ENCODE measurements around the gene IMPACT.

Gene IMPACT

GRCh38 chr18:24426398-24427294 lies at the start of gene IMPACT:
TSS of gene IMPACT (plus strand) at chr18:24426670. CDS start at chr18:24426757, 87 bp downstream.
- DNase-seq = peak; percentile 92

- DNase-seq = no peak
Measured at GRCh38 chr18:24378598-24378997, 47.9 kb upstream of the IMPACT start.

GRCh38 chr18:24380163-24380747 lies 46.2 kb upstream of the IMPACT start:
- no peak for DNase-seq

- no peak for DNase-seq
Measured at GRCh38 chr18:24381126-24381525, 45.3 kb upstream of the IMPACT start.

GRCh38 chr18:24386681-24387080 lies 39.8 kb upstream of the IMPACT start:
- DNase-seq = no peak

- DNase-seq = no peak
Measured at GRCh38 chr18:24388957-24389356, 37.5 kb upstream of the IMPACT start.

GRCh38 chr18:24395049-24395795 lies 31.2 kb upstream of the IMPACT start:
- DNase-seq = no peak

GRCh38 chr18:24396082-24396633 lies 30.3 kb upstream of the IMPACT start:
- DNase-seq = no peak

- peak; percentile 68 for DNase-seq
Measured at GRCh38 chr18:24397131-24397693, 29.3 kb upstream of the IMPACT start.

GRCh38 chr18:24397694-24398368 lies 28.6 kb upstream of the IMPACT start, which contains the start of gene OSBPL1A:
TSS of gene OSBPL1A (minus strand) at chr18:24397824. CDS start at chr18:24377533, 20,291 bp downstream.
- peak; percentile 92 for DNase-seq

- no peak for DNase-seq
Measured at GRCh38 chr18:24398540-24398939, 27.9 kb upstream of the IMPACT start.

GRCh38 chr18:24400587-24400986 lies 25.9 kb upstream of the IMPACT start:
- no peak for DNase-seq

GRCh38 chr18:24402209-24402785 lies 24.2 kb upstream of the IMPACT start:
- DNase-seq = no peak

- DNase-seq = no peak
Measured at GRCh38 chr18:24403076-24403475, 23.4 kb upstream of the IMPACT start.

GRCh38 chr18:24404591-24404990 lies 21.9 kb upstream of the IMPACT start:
- no peak for DNase-seq

- no peak for DNase-seq
Measured at GRCh38 chr18:24408496-24408895, 18.0 kb upstream of the IMPACT start.

GRCh38 chr18:24413148-24413547 lies 13.3 kb upstream of the IMPACT start:
- DNase-seq = no peak

GRCh38 chr18:24414349-24415003 lies 12.0 kb upstream of the IMPACT start:
- DNase-seq = no peak

- no peak for DNase-seq
Measured at GRCh38 chr18:24417480-24417879, 9.0 kb upstream of the IMPACT start.

GRCh38 chr18:24420551-24420950 lies 5.9 kb upstream of the IMPACT start:
- DNase-seq = no peak

GRCh38 chr18:24421831-24422230 lies 4.6 kb upstream of the IMPACT start:
- DNase-seq = no peak

All from activated effector memory CD4-positive, alpha-beta T cell treated with anti-CD3 and anti-CD28 coated beads, Interleukin-2, amount 50 U/mL, for 16 hours (primary cell).